GM12878 (cell line): Measurements from ENCODE around the gene PSAT1.

Source experiments
- MTA3 ChIP-seq: IDR thresholded peaks from 2 replicates; pipeline ENCODE4 v1.6.1; 2012; ENCODE audit warnings: low read length, inconsistent platforms, borderline replicate concordance
- NR2C1 ChIP-seq: fragments of 450-650 bp; IDR thresholded peaks from 2 replicates; pipeline ENCODE4 v1.6.1; 2017; ENCODE audit warnings: antibody characterized with exemption, mild to moderate bottlenecking, moderate library complexity

GRCh38 chr9:78356634-78357033 is 59.7 kb downstream of the PSAT1 start:
- TF ChIP-seq MTA3 (no peak), NR2C1 (no peak)
